Measurements from ENCODE around the gene ZFHX3. TPM values are rescaled to one million over a fixed set of nuclear protein-coding genes. Genes with fewer than 3 reads are reported as not detected.
A peak's percentile ranks its signal among the peaks of the same experiment; 100 is the strongest.

ZFHX3 gene
- total RNA-seq, 6 experiments from 2014 or later, result 14.5 to 25.8 (median 15.8) TPM

DNA sequence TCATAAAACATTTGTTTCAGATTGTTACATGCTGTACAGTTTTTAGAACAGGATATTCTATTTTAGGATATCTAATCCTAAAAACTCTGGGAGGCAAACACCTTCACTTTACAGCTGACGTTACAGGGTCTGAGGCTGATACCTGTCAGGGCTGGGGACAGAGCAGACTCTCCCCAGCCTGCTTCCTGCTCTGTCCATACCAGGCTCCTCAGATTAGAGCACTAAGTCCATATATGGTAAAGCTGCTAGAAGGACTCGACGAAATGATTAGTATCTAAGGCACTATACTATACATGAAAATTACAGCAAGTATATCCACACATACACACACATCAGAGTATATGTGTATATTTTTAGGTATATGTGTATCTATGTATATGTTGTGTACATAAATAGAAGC, 125.2 kb downstream of the ZFHX3 start:
- DNase-seq, result no peak
- peaks cover 2% of the 10 kb centered on the region; the same call in 1 of the 2 replicates for H3K27me3 Mint-ChIP-seq (ENCODE audit: insufficient read depth)
- H3K4me1 Mint-ChIP-seq (ENCODE audit: low read depth), result peaks cover 28% of the 10 kb centered on the region
- TF ChIP-seq CTCF (IDR thresholded peaks at IDR 0.05), result no peak
- H3K4me3 Mint-ChIP-seq, result no peak overlapping the region
- no peak overlapping the region for H3K27ac Mint-ChIP-seq
- H3K9me3 Mint-ChIP-seq, result no peaks in the 10 kb centered on the region
- 0 out of 2 replicates have a peak, but pooled peaks cover 5% of the 10 kb centered on the region for H3K36me3 Mint-ChIP-seq (ENCODE audit: low read depth)

DNA sequence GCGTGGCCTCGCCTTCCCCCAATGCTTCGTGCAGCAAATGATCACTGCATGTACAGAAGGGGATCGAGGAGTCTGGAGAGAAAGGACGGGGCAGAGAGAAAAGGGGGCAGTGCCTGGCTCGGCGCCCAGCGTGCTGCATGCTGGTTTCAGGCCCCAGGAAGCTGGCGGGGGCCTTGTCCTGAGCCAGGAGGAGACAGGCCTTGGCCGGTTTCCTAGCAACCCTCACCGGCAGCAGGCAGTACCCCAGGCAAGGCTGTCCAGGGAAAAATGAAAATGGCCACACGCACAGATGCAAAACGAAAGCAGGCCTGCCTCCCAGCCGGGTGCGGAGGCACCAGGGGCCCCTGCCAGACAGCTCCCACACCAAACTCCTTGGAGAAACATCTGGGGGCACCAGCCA, 126.3 kb downstream of the ZFHX3 start:
- H3K27me3 Mint-ChIP-seq (ENCODE audit: insufficient read depth), result peaks cover 2% of the 10 kb centered on the region; the same call in 1 of the 2 replicates
- peak overlapping the region; percentile 54 for H3K27ac Mint-ChIP-seq
- TF ChIP-seq CTCF (IDR thresholded peaks at IDR 0.05), result no peak
- no peaks in the 10 kb centered on the region for H3K9me3 Mint-ChIP-seq
- 0 out of 2 replicates have a peak, but pooled peaks cover 5% of the 10 kb centered on the region for H3K36me3 Mint-ChIP-seq (ENCODE audit: low read depth)
- H3K4me3 Mint-ChIP-seq, result peak overlapping the region; percentile 8
- peaks cover 19% of the 10 kb centered on the region for H3K4me1 Mint-ChIP-seq (ENCODE audit: low read depth)
- no peak for DNase-seq

- H3K9me3 Mint-ChIP-seq, result no peaks in the 10 kb centered on the region
- peaks cover 2% of the 10 kb centered on the region; the same call in 1 of the 2 replicates for H3K27me3 Mint-ChIP-seq (ENCODE audit: insufficient read depth)
- peak overlapping the region; percentile 8; the same call in 1 of the 2 replicates for H3K4me3 Mint-ChIP-seq
- peaks cover 19% of the 10 kb centered on the region for H3K4me1 Mint-ChIP-seq (ENCODE audit: low read depth)
- TF ChIP-seq CTCF (IDR thresholded peaks at IDR 0.05), result no peak
- 0 out of 2 replicates have a peak, but pooled peaks cover 5% of the 10 kb centered on the region for H3K36me3 Mint-ChIP-seq (ENCODE audit: low read depth)
- DNase-seq, result no peak
- H3K27ac Mint-ChIP-seq, result peak overlapping the region; percentile 54
These were observed 126.8 kb downstream of the ZFHX3 start for GRCh38 chr16:72921106-72921505.

DNA sequence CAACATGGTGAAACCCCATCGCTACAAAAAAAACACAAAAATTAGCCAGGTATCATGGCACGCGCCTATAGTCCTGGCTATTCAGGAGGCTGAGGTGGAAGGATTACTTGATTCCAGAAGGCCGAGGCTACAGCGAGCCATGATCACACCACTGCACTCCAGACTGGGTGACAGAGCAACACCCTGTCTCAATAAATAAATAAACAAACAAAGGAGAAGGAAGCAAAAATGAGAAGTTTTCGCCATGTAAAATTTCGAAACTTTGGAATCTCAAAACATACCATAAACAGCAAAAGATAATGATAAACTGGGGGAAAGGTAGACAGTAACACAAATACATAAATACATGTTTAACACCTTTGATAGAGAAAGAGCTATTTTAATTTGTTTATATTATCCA, 130.9 kb downstream of the ZFHX3 start:
- H3K27me3 Mint-ChIP-seq (ENCODE audit: insufficient read depth), result peaks cover under 1% of the 10 kb centered on the region; the same call in 1 of the 2 replicates
- no peak overlapping the region for H3K27ac Mint-ChIP-seq

DNA sequence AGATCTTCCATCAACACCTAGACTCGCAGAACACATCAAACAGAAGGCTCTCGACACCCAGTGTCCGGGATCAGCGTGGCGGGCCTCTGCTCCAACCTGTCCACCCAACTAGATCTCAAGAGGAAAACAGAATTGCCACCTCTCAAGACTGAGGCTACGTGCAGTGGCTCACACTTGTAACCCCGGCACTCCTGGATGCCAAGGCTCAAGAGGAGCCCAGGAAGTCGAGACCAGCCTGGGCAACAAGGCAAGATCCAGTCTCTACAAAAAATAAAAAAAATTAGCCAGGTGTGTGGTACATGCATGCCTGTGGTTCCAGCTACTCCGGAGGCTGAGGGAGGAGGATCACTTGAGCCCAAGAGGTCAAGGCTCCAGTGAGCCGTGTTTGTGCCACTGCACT, 132.6 kb downstream of the ZFHX3 start:
- no peak for DNase-seq
- Mint-ChIP-seq H3K27ac (no peak overlapping the region), H3K4me3 (no peak overlapping the region), H3K36me3 (ENCODE audit: low read depth) (no peaks in the 10 kb centered on the region), H3K9me3 (no peaks in the 10 kb centered on the region), H3K27me3 (ENCODE audit: insufficient read depth) (peaks cover 2% of the 10 kb centered on the region; the same call in 1 of the 2 replicates), H3K4me1 (ENCODE audit: low read depth) (peaks cover 11% of the 10 kb centered on the region)
- no peak for TF ChIP-seq CTCF (IDR thresholded peaks at IDR 0.05)

More for the DNA sequence above, 130.9 kb downstream of the ZFHX3 start:
- DNase-seq, result no peak
- H3K36me3 Mint-ChIP-seq (ENCODE audit: low read depth), result 0 out of 2 replicates have a peak, but pooled peaks cover 5% of the 10 kb centered on the region
- no peaks in the 10 kb centered on the region for H3K9me3 Mint-ChIP-seq
- H3K4me1 Mint-ChIP-seq (ENCODE audit: low read depth), result peaks cover 21% of the 10 kb centered on the region
- H3K4me3 Mint-ChIP-seq, result no peak overlapping the region
- TF ChIP-seq CTCF (IDR thresholded peaks at IDR 0.05), result no peak

Measured in HFFc6 (cell line).